Transverse colon (tissue), 4 donors: ENCODE data around the gene ARAP3.

Experiments
- EP300 ChIP-seq: sonication (generic); formaldehyde crosslinking; IDR thresholded peaks from one replicate; pipeline ENCODE4 v1.6.1; 2017; ENCODE audit warnings: antibody characterized with exemption, low read depth
- POLR2A ChIP-seq: fragments of 450-650 bp; IDR thresholded peaks from one replicate; pipeline ENCODE4 v1.6.1; 2016; ENCODE audit warnings: antibody characterized with exemption, mild to moderate bottlenecking, moderate library complexity
- POLR2AphosphoS5 ChIP-seq, 3 donors: sonication (generic); formaldehyde crosslinking; IDR thresholded peaks; one replicate each; pipeline ENCODE4 v1.6.1; 2016; ENCODE audit warnings: antibody characterized with exemption in 3 of 3
- TF ChIP-seq, protein P1 (sequence below), 5 experiments: fragments of 200-600 bp in 3 of 5; fragments of 450-650 bp in 2 of 5; sonication (generic) in 3 of 5; IDR thresholded peaks; 1 replicate in 2 of 5; 2 replicates in 3 of 5; pipeline ENCODE4 v1.5.1; 2016 to 2017; ENCODE audit warnings: antibody characterized with exemption in 5 of 5, inconsistent platforms in 3 of 5, mild to moderate bottlenecking in 2 of 5, moderate library complexity in 1 of 5

DNA sequence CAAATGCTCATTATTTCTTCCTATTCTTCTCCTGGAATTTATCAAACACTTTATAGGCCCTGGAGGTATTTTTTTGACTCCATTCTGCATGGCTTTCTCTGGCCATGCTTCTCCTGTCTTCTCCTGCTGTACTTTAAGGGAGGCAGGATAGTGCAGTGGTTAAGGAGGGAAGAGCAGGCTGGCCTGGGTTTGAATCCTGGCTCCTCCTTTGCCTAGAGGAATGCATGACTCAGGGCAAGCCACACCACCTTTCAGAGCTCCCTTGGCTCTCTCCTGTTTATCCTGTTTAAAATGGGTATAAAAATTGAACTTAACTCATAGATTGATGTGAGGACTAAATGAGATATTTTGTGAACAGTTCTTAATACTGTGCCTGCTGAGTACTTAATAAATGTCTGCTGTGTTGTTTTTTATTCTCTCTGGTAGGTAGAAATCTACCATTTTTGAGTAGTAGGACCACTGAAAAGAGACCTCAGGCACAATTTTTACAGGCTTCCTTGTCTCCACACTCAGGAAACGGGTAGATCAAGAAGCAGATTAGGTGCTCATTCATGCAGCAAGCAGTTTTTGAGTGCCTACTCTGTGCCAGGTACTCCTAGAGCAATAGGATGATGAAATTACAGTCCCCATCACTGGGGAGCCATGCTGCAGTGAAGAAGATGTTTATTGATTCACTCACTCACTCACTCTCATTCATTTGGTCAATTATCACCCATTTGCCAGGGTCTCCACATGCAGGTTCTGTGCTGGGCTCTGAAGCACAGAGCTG lies 32.7 kb upstream of the ARAP3 start:
- TF ChIP-seq POLR2AphosphoS5 (IDR thresholded peaks at IDR 0.05) = no peak
- TF ChIP-seq, protein P1, sequence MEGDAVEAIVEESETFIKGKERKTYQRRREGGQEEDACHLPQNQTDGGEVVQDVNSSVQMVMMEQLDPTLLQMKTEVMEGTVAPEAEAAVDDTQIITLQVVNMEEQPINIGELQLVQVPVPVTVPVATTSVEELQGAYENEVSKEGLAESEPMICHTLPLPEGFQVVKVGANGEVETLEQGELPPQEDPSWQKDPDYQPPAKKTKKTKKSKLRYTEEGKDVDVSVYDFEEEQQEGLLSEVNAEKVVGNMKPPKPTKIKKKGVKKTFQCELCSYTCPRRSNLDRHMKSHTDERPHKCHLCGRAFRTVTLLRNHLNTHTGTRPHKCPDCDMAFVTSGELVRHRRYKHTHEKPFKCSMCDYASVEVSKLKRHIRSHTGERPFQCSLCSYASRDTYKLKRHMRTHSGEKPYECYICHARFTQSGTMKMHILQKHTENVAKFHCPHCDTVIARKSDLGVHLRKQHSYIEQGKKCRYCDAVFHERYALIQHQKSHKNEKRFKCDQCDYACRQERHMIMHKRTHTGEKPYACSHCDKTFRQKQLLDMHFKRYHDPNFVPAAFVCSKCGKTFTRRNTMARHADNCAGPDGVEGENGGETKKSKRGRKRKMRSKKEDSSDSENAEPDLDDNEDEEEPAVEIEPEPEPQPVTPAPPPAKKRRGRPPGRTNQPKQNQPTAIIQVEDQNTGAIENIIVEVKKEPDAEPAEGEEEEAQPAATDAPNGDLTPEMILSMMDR (IDR thresholded peaks at IDR 0.05) = no peak
- no peak for TF ChIP-seq POLR2A
- no peak for TF ChIP-seq EP300
